Activated B cell treated with CpG ODN at 0.5 μM for 24 hours (primary cell): Measurements from ENCODE around the gene SIRPB1. TPM values are rescaled to one million over a fixed set of nuclear protein-coding genes. Genes with fewer than 3 reads are reported as not detected.
A peak's percentile ranks its signal among the peaks of the same experiment; 100 is the strongest.

Experiments used
- ATAC-seq: fragments of 200-7000 bp; cut with Tn5 transposase; one replicate; pipeline ENCODE4 v1.10.0; 2021; ENCODE audit warnings: low read depth, mild to moderate bottlenecking, moderate library complexity
- CTCF ChIA-PET: fragments of 350-600 bp; sonication (Branson Sonifier 250); formaldehyde crosslinking; loops from one replicate; lab custom pipeline; 2021; ENCODE audit warnings: antibody characterized with exemption; lab: Charles Lee
- POLR2A ChIA-PET: fragments of 350-600 bp; sonication (Branson Sonifier 250); formaldehyde crosslinking; loops from one replicate; lab custom pipeline; 2021; ENCODE audit warnings: antibody characterized with exemption; lab: Charles Lee
- DNase-seq: peaks from one replicate; pipeline ENCODE4 v3.0.0; 2022
- H3K27ac Mint-ChIP-seq: one replicate; pipeline ENCODE4 v1.8.0; 2020; ENCODE audit warnings: mixed read lengths
- H3K27me3 Mint-ChIP-seq: one replicate; pipeline ENCODE4 v1.8.0; 2021; ENCODE audit warnings: mixed read lengths
- H3K36me3 Mint-ChIP-seq: one replicate; pipeline ENCODE4 v1.8.0; 2021; ENCODE audit warnings: low read depth, mixed read lengths
- H3K4me1 Mint-ChIP-seq: one replicate; pipeline ENCODE4 v1.8.0; 2021; ENCODE audit warnings: mixed read lengths
- H3K4me3 Mint-ChIP-seq: one replicate; pipeline ENCODE4 v1.8.0; 2020; ENCODE audit warnings: mild to moderate bottlenecking, mixed read lengths
- H3K9me3 Mint-ChIP-seq: one replicate; pipeline ENCODE4 v1.8.0; 2020; ENCODE audit warnings: mixed read lengths
- intact Hi-C: fragments of 100-400 bp; cut with micrococcal nuclease; formaldehyde crosslinking; loops from one replicate; pipeline ENCODE4 v1.15.1; 2024
- total RNA-seq: library from RNA; stranded (reverse); gene quantifications from 2 replicates; pipeline ENCODE4 v1.2.3, GENCODE V29; 2022
- TF ChIP-seq, protein P1 (sequence below): fragments of 200-600 bp; IDR thresholded peaks from one replicate; pipeline ENCODE4 v1.8.0; 2022; ENCODE audit warnings: antibody characterized with exemption, mild to moderate bottlenecking

The SIRPB1 gene
- total RNA-seq, 1 donor from 2014 or later: 1.1 TPM

DNA sequence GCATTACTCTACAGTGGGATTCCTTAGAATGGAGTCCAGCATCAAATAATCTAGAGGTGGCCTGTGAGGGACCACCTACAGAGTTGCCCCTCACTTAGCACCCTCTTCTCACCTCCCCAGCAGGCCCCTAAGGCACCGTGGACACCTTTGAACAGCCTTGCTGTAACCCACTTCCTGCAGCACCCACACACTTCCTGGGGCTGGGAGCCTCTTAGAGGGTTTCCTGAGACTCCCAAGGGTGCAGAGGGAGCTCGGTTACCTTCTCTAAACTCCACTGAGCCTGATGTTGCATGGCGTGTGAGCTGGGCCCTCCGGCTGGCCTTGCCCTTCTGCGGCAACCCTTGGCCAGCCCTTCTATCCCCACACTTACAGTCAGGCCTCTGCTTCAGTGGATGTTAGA, 45.1 kb upstream of the SIRPB1 start:
- ChIA-PET POLR2A (interaction anchor here (1.0 kb wide), 1 partner anchor 10 kb away, joined by 3 read pairs; no protein-coding TSS in a partner anchor), CTCF (interaction anchor here (1.0 kb wide), 1 partner anchor 161 kb away, joined by 5 read pairs; no protein-coding TSS in a partner anchor)
- intact Hi-C loops: loop anchor here (5.0 kb wide), 1 partner anchor 43 kb away; the partner anchor contains the start of gene SIRPB1
- H3K4me1 Mint-ChIP-seq: peaks cover 36% of the 10 kb centered on the region
- H3K36me3 Mint-ChIP-seq: no peaks in the 10 kb centered on the region
- H3K27me3 Mint-ChIP-seq: no peaks in the 10 kb centered on the region
- no peak overlapping the region for H3K4me3 Mint-ChIP-seq
- DNase-seq (no peak), ATAC-seq (peak; percentile 60)
- H3K9me3 Mint-ChIP-seq: no peaks in the 10 kb centered on the region
- no peak overlapping the region for H3K27ac Mint-ChIP-seq
- TF ChIP-seq, protein P1, sequence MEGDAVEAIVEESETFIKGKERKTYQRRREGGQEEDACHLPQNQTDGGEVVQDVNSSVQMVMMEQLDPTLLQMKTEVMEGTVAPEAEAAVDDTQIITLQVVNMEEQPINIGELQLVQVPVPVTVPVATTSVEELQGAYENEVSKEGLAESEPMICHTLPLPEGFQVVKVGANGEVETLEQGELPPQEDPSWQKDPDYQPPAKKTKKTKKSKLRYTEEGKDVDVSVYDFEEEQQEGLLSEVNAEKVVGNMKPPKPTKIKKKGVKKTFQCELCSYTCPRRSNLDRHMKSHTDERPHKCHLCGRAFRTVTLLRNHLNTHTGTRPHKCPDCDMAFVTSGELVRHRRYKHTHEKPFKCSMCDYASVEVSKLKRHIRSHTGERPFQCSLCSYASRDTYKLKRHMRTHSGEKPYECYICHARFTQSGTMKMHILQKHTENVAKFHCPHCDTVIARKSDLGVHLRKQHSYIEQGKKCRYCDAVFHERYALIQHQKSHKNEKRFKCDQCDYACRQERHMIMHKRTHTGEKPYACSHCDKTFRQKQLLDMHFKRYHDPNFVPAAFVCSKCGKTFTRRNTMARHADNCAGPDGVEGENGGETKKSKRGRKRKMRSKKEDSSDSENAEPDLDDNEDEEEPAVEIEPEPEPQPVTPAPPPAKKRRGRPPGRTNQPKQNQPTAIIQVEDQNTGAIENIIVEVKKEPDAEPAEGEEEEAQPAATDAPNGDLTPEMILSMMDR: no peak

DNA sequence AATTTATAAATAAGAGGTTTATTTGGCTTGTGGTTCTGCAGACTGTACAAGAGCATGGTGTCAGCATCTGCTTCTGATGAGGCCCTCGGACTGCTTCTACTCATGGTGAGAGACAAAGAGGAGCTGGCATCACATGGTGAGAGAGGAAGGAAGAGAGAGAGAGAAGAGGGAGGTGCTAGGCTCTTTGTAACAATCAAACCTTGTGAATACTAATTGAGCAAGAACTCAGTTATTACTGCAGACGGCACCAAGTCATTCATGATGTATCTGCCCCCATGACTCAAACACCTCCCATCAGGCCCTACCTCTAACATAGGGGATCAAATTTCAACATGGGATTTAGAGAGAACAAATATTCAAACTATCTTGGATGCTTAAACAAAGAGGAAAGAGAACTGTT, 44.1 kb upstream of the SIRPB1 start:
- intact Hi-C loops: no loop called here
- Mint-ChIP-seq H3K27ac (no peak overlapping the region), H3K9me3 (no peaks in the 10 kb centered on the region), H3K4me1 (peaks cover 36% of the 10 kb centered on the region), H3K4me3 (no peak overlapping the region), H3K27me3 (no peaks in the 10 kb centered on the region), H3K36me3 (no peaks in the 10 kb centered on the region)
- TF ChIP-seq, protein P1: no peak
- POLR2A ChIA-PET: no interaction called here
- DNase-seq (no peak), ATAC-seq (no peak)
- CTCF ChIA-PET: no interaction called here

DNA sequence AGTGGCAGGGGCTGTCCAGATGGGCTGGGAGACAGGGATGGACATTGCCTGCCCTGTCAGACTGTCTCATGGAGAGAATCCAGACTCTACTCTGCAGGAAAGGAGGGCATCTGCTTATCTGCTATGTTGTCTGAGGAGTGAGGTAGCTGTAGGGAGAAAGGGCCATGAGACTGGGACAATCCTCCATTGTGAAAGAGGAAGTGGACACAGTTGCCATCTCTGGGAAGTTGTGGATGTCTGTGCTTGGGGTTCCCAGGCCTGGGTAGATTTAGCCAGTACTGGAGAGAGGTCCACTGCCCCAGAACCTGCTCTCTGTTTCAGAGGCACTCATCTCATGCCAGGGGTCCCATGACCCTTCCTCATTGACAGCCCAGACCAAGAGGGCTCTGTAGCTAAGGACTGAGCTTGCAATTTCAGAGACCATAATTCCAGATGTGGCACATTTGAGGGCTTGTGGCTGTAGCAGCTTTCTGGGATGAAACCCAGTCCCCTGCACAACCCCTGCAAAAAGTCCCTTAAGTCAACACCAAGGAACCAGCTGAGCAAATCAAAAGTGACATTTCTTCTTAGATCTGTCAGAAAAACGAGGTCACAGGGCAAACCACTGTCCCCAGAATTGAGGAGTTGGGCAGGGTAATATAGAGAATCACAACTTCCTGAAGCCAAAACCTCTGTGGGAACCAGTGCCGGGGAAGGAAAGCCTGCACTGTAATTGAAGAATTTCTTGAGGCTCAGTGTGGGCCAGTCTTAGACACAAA, 41.9 kb upstream of the SIRPB1 start:
- Mint-ChIP-seq H3K27ac (no peak overlapping the region), H3K4me1 (peaks cover 31% of the 10 kb centered on the region), H3K4me3 (no peak overlapping the region), H3K27me3 (no peaks in the 10 kb centered on the region), H3K36me3 (no peaks in the 10 kb centered on the region), H3K9me3 (no peaks in the 10 kb centered on the region)
- intact Hi-C loops: no loop called here
- DNase-seq (no peak), ATAC-seq (no peak)
- TF ChIP-seq, protein P1: no peak
- ChIA-PET POLR2A (no interaction called here), CTCF (no interaction called here)

DNA sequence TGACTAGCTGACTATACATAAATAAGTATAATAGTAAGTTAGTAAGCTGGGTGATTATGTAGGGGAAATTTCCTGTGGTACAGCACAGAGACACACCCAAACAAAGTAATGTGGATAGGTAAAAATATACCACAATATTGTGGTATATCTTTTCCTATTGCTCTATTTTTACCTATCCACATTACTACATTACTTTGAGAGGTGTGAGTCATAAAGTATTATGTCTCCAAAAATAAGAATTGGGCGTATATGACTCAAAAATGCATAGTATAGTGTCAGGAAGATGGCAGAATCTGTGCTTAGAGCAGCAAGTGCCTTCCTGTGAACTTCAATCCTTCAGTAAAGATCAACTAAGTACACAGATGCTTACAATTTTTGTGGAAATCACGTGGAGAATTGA, 40.4 kb upstream of the SIRPB1 start:
- Mint-ChIP-seq H3K4me1 (peaks cover 28% of the 10 kb centered on the region), H3K9me3 (no peaks in the 10 kb centered on the region), H3K27ac (no peak overlapping the region), H3K27me3 (no peaks in the 10 kb centered on the region), H3K4me3 (no peak overlapping the region), H3K36me3 (no peaks in the 10 kb centered on the region)
- ChIA-PET CTCF (no interaction called here), POLR2A (no interaction called here)
- intact Hi-C loops: no loop called here
- ATAC-seq (no peak), DNase-seq (no peak)
- TF ChIP-seq, protein P1: no peak

DNA sequence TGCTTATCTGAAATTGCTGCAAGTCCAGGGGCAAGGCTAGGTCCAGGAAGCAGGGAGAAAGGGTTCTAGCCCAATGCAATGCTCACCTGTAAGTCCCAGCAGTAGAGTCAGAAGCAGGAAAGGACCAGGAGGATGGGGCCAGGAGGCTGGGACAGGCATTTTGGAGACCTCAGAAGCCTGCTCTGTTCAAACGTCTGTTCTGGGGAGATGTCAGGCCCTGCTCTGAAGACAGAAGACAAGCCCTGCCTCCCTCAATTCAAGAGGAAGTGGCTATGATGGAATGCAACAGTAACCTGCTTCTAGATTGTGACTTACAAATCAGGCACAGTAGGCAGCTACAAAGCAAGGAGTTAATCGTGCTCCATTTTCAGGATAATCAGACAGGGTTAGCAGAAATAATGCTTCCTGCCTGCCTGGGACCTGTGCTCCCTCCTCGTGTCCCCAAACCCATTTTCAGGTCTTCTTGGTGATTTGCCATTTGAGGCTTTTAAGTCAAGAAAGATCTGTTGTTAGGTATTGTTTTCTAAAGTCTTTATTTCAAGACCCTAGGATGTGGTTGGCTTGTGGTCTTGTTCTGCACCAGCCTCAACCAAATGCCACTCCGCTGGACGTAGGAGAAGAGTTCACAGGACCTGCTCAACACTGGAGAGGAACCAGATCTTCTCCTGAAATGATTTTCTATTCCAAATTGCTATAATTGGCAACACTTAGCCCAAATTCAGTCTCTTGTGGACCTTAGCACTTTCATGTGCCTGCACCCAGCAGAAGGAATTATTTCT, 37.9 kb upstream of the SIRPB1 start, which contains the start of gene SIRPG:
Gene SIRPG (minus strand): TSS at position 224 of the 779 bp plus-strand sequence. CDS start 65 bp downstream, at position 159.
- DNase-seq (no peak), ATAC-seq (no peak)
- peaks cover 2% of the 10 kb centered on the region for H3K9me3 Mint-ChIP-seq
- no peak within 1 kb of the TSS for H3K27ac Mint-ChIP-seq
- intact Hi-C loops: no loop called here
- peaks cover 10% of the 10 kb centered on the region for H3K4me1 Mint-ChIP-seq
- ChIA-PET POLR2A (no interaction called here), CTCF (no interaction called here)
- no peaks in the 10 kb centered on the region for H3K36me3 Mint-ChIP-seq
- TF ChIP-seq, protein P1: no peak
- peaks cover under 1% of the 10 kb centered on the region for H3K27me3 Mint-ChIP-seq
- H3K4me3 Mint-ChIP-seq: no peak within 1 kb of the TSS
